PC-3 (cell line): ENCODE measurements around the gene GPR137B.

Source experiments
- CTCF ChIP-seq: fragments of 300-600 bp; sonication (generic); conservative IDR thresholded peaks from 2 replicates; pipeline ENCODE4 v1.5.1; 2017; ENCODE audit warnings: antibody characterized with exemption, low read depth, mild to moderate bottlenecking, low read length
- EZH2 ChIP-seq: fragments of 300-600 bp; sonication (generic); IDR thresholded peaks from one replicate; pipeline ENCODE4 v1.6.1; 2017; ENCODE audit warnings: antibody characterized with exemption, mild to moderate bottlenecking, low read length; ENCODE audit not compliant: unreplicated experiment

DNA sequence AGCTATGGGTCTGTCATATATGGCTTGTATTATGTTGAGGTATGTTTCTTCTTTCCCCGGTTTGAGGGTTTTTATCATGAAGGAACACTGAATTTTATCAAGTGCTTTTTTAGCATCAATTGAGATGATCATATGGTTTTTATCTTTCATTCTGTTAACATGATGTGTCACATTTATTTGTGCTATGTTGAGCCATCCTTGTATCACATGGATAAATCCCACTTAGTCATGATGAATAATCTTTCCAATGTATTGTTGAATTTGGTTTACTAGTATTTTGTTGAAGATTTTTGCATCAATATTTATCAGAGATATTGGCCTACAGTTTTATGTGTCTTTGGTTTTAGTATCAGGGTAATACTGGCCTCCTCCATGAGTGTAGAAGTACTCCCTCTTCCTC, 61.7 kb downstream of the GPR137B start:
- TF ChIP-seq CTCF (no peak), EZH2 (no peak)
